SW480 (cell line): ENCODE data around the gene VSNL1.

Source experiments
- DNase-seq: peaks from one replicate; pipeline ENCODE4 v3.0.0-alpha.2; 2016; ENCODE audit warnings: low spot score

VSNL1 gene

GRCh38 chr2:17583166-17583565 is 42.7 kb downstream of the VSNL1 start:
- no peak for DNase-seq

- no peak for DNase-seq
Measured at GRCh38 chr2:17583646-17584045, 43.1 kb downstream of the VSNL1 start.

GRCh38 chr2:17584689-17585088 is 44.2 kb downstream of the VSNL1 start:
- DNase-seq = no peak

- DNase-seq = no peak
Measured at GRCh38 chr2:17587469-17587868, 47.0 kb downstream of the VSNL1 start.

GRCh38 chr2:17588031-17588430 is 47.5 kb downstream of the VSNL1 start:
- DNase-seq = peak; percentile 44

GRCh38 chr2:17589406-17590035 is 49.0 kb downstream of the VSNL1 start:
- DNase-seq = no peak

GRCh38 chr2:17590342-17590911 is 49.9 kb downstream of the VSNL1 start:
- no peak for DNase-seq

GRCh38 chr2:17591846-17592245 is 51.4 kb downstream of the VSNL1 start:
- DNase-seq = no peak

GRCh38 chr2:17592731-17593409 is 52.4 kb downstream of the VSNL1 start:
- DNase-seq = no peak

GRCh38 chr2:17593445-17593840 is 52.9 kb downstream of the VSNL1 start:
- no peak for DNase-seq

- no peak for DNase-seq
Measured at GRCh38 chr2:17593841-17594491, 53.5 kb downstream of the VSNL1 start.

- no peak for DNase-seq
Measured at GRCh38 chr2:17594533-17595401, 54.3 kb downstream of the VSNL1 start.

- DNase-seq = no peak
Measured at GRCh38 chr2:17599617-17600016, 59.1 kb downstream of the VSNL1 start.

GRCh38 chr2:17600556-17601204 is 60.2 kb downstream of the VSNL1 start:
- DNase-seq = no peak

- no peak for DNase-seq
Measured at GRCh38 chr2:17604050-17604449, 63.6 kb downstream of the VSNL1 start.

- no peak for DNase-seq
Measured at GRCh38 chr2:17605696-17606095, 65.2 kb downstream of the VSNL1 start.

GRCh38 chr2:17606851-17607250 is 66.4 kb downstream of the VSNL1 start:
- DNase-seq = no peak

- no peak for DNase-seq
Measured at GRCh38 chr2:17607379-17607778, 66.9 kb downstream of the VSNL1 start.

- DNase-seq = no peak
Measured at GRCh38 chr2:17608251-17608650, 67.8 kb downstream of the VSNL1 start.

GRCh38 chr2:17610521-17610920 is 70.0 kb downstream of the VSNL1 start:
- no peak for DNase-seq

GRCh38 chr2:17611036-17611435 is 70.5 kb downstream of the VSNL1 start:
- DNase-seq = no peak
